KOPT-K1 (cell line): ENCODE results near the gene TMBIM4.
A peak's percentile ranks its signal among the peaks of the same experiment; 100 is the strongest.
"Not testable (repeated sequence)": the region's sequence is repeated elsewhere in the genome, so short reads cannot be mapped to it uniquely, and the experiment has no call there.

ENCODE experiments used
- H3K27ac ChIP-seq: fragments of 200-600 bp; sonication (generic); 2 replicates; pipeline ENCODE4 v1.5.1; 2016; ENCODE audit warnings: antibody characterized with exemption, mild to moderate bottlenecking, low read depth, low read length; ENCODE audit not compliant: poor library complexity, severe bottlenecking
- H3K36me3 ChIP-seq: fragments of 200-600 bp; sonication (generic); 2 replicates; pipeline ENCODE4 v1.5.1; 2017; ENCODE audit warnings: antibody characterized with exemption, mild to moderate bottlenecking, low read length, moderate library complexity; ENCODE audit not compliant: insufficient read depth
- H3K9me3 ChIP-seq: fragments of 200-600 bp; sonication (generic); 2 replicates; pipeline ENCODE4 v1.5.1; 2017; ENCODE audit warnings: antibody characterized with exemption, low read length, mild to moderate bottlenecking; ENCODE audit not compliant: insufficient read depth, poor library complexity, severe bottlenecking

Gene TMBIM4

GRCh38 chr12:66169221-66170170 is at the start of gene TMBIM4:
Gene TMBIM4 (minus strand): TSS chr12:66169996. CDS start chr12:66169951, 45 bp downstream.
- Histone ChIP-seq H3K9me3 (peaks cover 32% of the 10 kb centered on the region), H3K36me3 (peaks cover 28% of the 10 kb centered on the region), H3K27ac (peak within 1 kb of the TSS; percentile 97)

GRCh38 chr12:66217342-66217917 is 47.6 kb upstream of the TMBIM4 start:
- peaks cover 21% of the 10 kb centered on the region for H3K9me3 ChIP-seq
- H3K27ac ChIP-seq: no peak overlapping the region
- no peaks in the 10 kb centered on the region for H3K36me3 ChIP-seq

- not testable (repeated sequence) for H3K27ac ChIP-seq, H3K9me3 ChIP-seq, H3K36me3 ChIP-seq
Measured at GRCh38 chr12:66213011-66213410, 43.2 kb upstream of the TMBIM4 start.

GRCh38 chr12:66211573-66211972 is 41.8 kb upstream of the TMBIM4 start:
- H3K36me3 ChIP-seq, H3K27ac ChIP-seq, H3K9me3 ChIP-seq: not testable (repeated sequence)

GRCh38 chr12:66210840-66211239 is 41.0 kb upstream of the TMBIM4 start:
- H3K36me3 ChIP-seq: no peaks in the 10 kb centered on the region
- H3K27ac ChIP-seq: no peak overlapping the region
- no peaks in the 10 kb centered on the region for H3K9me3 ChIP-seq

- Histone ChIP-seq H3K27ac (no peak overlapping the region), H3K36me3 (no peaks in the 10 kb centered on the region), H3K9me3 (no peaks in the 10 kb centered on the region)
Measured at GRCh38 chr12:66206141-66206540, 36.3 kb upstream of the TMBIM4 start.

- Histone ChIP-seq H3K36me3 (no peaks in the 10 kb centered on the region), H3K27ac (no peak overlapping the region), H3K9me3 (peaks cover 6% of the 10 kb centered on the region)
Measured at GRCh38 chr12:66203820-66204219, 34.0 kb upstream of the TMBIM4 start.

GRCh38 chr12:66199831-66200509 is 30.2 kb upstream of the TMBIM4 start:
- no peaks in the 10 kb centered on the region for H3K36me3 ChIP-seq
- no peak overlapping the region for H3K27ac ChIP-seq
- H3K9me3 ChIP-seq: peaks cover 6% of the 10 kb centered on the region

GRCh38 chr12:66199141-66199540 is 29.3 kb upstream of the TMBIM4 start:
- H3K36me3 ChIP-seq: no peaks in the 10 kb centered on the region
- peaks cover 6% of the 10 kb centered on the region for H3K9me3 ChIP-seq
- H3K27ac ChIP-seq: no peak overlapping the region

GRCh38 chr12:66197495-66197921 is 27.7 kb upstream of the TMBIM4 start:
- no peaks in the 10 kb centered on the region for H3K36me3 ChIP-seq
- H3K27ac ChIP-seq: no peak overlapping the region
- peaks cover 6% of the 10 kb centered on the region for H3K9me3 ChIP-seq

GRCh38 chr12:66196806-66197205 is 27.0 kb upstream of the TMBIM4 start:
- Histone ChIP-seq H3K9me3 (peaks cover 6% of the 10 kb centered on the region), H3K27ac (no peak overlapping the region), H3K36me3 (no peaks in the 10 kb centered on the region)

- H3K36me3 ChIP-seq: no peaks in the 10 kb centered on the region
- peaks cover 5% of the 10 kb centered on the region for H3K9me3 ChIP-seq
- no peak overlapping the region for H3K27ac ChIP-seq
Measured at GRCh38 chr12:66195242-66195641, 25.4 kb upstream of the TMBIM4 start.

GRCh38 chr12:66194122-66194521 is 24.3 kb upstream of the TMBIM4 start:
- Histone ChIP-seq H3K36me3 (no peaks in the 10 kb centered on the region), H3K27ac (no peak overlapping the region), H3K9me3 (no peaks in the 10 kb centered on the region)

GRCh38 chr12:66191547-66192126 is 21.8 kb upstream of the TMBIM4 start:
- no peaks in the 10 kb centered on the region for H3K36me3 ChIP-seq
- H3K27ac ChIP-seq: no peak overlapping the region

More at GRCh38 chr12:66191547-66192126, 21.8 kb upstream of the TMBIM4 start:
- H3K9me3 ChIP-seq: no peaks in the 10 kb centered on the region
